ENCODE data around the gene TMCC3. TPM values are rescaled to one million over a fixed set of nuclear protein-coding genes. Genes with fewer than 3 reads are reported as not detected.

Gene TMCC3
- polyA plus RNA-seq, 1 donor (not counting 4 experiments of a cell fraction or from before 2014, with no cell fraction given), result 18.9 TPM

- Histone ChIP-seq H2AFZ (ENCODE audit: control insufficient read depth, low read length) (no peak overlapping the region), H3K4me3 (ENCODE audit: control insufficient read depth in 2 of 3, extremely low read depth in 1 of 3, insufficient read depth in 2 of 3, low read depth in 1 of 3, low read length in 3 of 3) (no peak overlapping the region), H3K4me2 (ENCODE audit: control insufficient read depth, extremely low read depth, insufficient read depth, low read depth, low read length) (no peak overlapping the region), H4K20me1 (ENCODE audit: control insufficient read depth, extremely low read depth, insufficient read depth, low read length) (no peaks in the 10 kb centered on the region), H3K36me3 (ENCODE audit: control insufficient read depth in 2 of 2, extremely low read depth in 1 of 2, insufficient read depth in 2 of 2, low read length in 2 of 2) (no peaks in the 10 kb centered on the region), H3K9me3 (ENCODE audit: control insufficient read depth, low read depth, low read length) (no peaks in the 10 kb centered on the region), H3K9ac (ENCODE audit: control insufficient read depth, extremely low read depth, insufficient read depth, low read length) (no peak overlapping the region), H3K9me1 (ENCODE audit: control insufficient read depth, extremely low read depth, insufficient read depth, low read length) (no peaks in the 10 kb centered on the region), H3K27me3 (ENCODE audit: control insufficient read depth, extremely low read depth, insufficient read depth, low read length) (no peaks in the 10 kb centered on the region), H3K79me2 (ENCODE audit: control insufficient read depth, insufficient read depth, low read length) (no peaks in the 10 kb centered on the region), H3K4me1 (ENCODE audit: control insufficient read depth, extremely low read depth, insufficient read depth, low read length) (peaks cover 28% of the 10 kb centered on the region), H3K27ac (ENCODE audit: control insufficient read depth, insufficient read depth, low read length) (peak overlapping the region; percentile 22)
- TF ChIP-seq EZH2 (IDR thresholded peaks at IDR 0.05; ENCODE audit: low read length), result no peak
- no peak for TF ChIP-seq CTCF (optimal IDR thresholded peaks at IDR 0.05 in 1 of 3, IDR thresholded peaks at IDR 0.05 in 1 of 3, conservative IDR thresholded peaks at IDR 0.05 in 1 of 3; ENCODE audit: extremely low read depth in 1 of 3, insufficient read depth in 2 of 3, low read length in 3 of 3)
- dilution Hi-C loops (cut with MboI; ENCODE audit: extremely low pct_ligation_motif_present, low sequenced_read_pairs), result no loop called here
- DNase-seq (ENCODE audit: low read depth, low spot score) (no peak), FAIRE-seq (no peak)
These were observed 9.1 kb upstream of the TMCC3 start for GRCh38 chr12:94659346-94659930.

- TF ChIP-seq EZH2 (IDR thresholded peaks at IDR 0.05; ENCODE audit: low read length) (no peak), CTCF (optimal IDR thresholded peaks at IDR 0.05 in 1 of 3, IDR thresholded peaks at IDR 0.05 in 1 of 3, conservative IDR thresholded peaks at IDR 0.05 in 1 of 3; ENCODE audit: extremely low read depth in 1 of 3, insufficient read depth in 2 of 3, low read length in 3 of 3) (no peak)
- Histone ChIP-seq H3K79me2 (ENCODE audit: control insufficient read depth, insufficient read depth, low read length) (no peaks in the 10 kb centered on the region), H3K27ac (ENCODE audit: control insufficient read depth, insufficient read depth, low read length) (no peak overlapping the region), H3K4me2 (ENCODE audit: control insufficient read depth, extremely low read depth, insufficient read depth, low read depth, low read length) (no peak overlapping the region), H3K9ac (ENCODE audit: control insufficient read depth, extremely low read depth, insufficient read depth, low read length) (no peak overlapping the region), H4K20me1 (ENCODE audit: control insufficient read depth, extremely low read depth, insufficient read depth, low read length) (no peaks in the 10 kb centered on the region), H3K9me1 (ENCODE audit: control insufficient read depth, extremely low read depth, insufficient read depth, low read length) (no peaks in the 10 kb centered on the region), H3K9me3 (ENCODE audit: control insufficient read depth, low read depth, low read length) (no peaks in the 10 kb centered on the region), H3K27me3 (ENCODE audit: control insufficient read depth, extremely low read depth, insufficient read depth, low read length) (no peaks in the 10 kb centered on the region), H3K36me3 (ENCODE audit: control insufficient read depth in 2 of 2, extremely low read depth in 1 of 2, insufficient read depth in 2 of 2, low read length in 2 of 2) (no peaks in the 10 kb centered on the region), H2AFZ (ENCODE audit: control insufficient read depth, low read length) (peak overlapping the region; percentile 32), H3K4me1 (ENCODE audit: control insufficient read depth, extremely low read depth, insufficient read depth, low read length) (peaks cover 28% of the 10 kb centered on the region), H3K4me3 (ENCODE audit: control insufficient read depth in 2 of 3, extremely low read depth in 1 of 3, insufficient read depth in 2 of 3, low read depth in 1 of 3, low read length in 3 of 3) (no peak overlapping the region)
- FAIRE-seq, result no peak
- DNase-seq (ENCODE audit: low read depth, low spot score), result no peak
- dilution Hi-C loops (cut with MboI; ENCODE audit: extremely low pct_ligation_motif_present, low sequenced_read_pairs), result no loop called here
These were observed 8.6 kb upstream of the TMCC3 start for GRCh38 chr12:94658931-94659330.

Data from keratinocyte (primary cell).